H1 (cell line): ENCODE measurements around the gene PCYT1A. TPM values are rescaled to one million over a fixed set of nuclear protein-coding genes. Genes with fewer than 3 reads are reported as not detected.

Experiments
- CTCF ChIA-PET: fragments of 300-600 bp; sonication (Branson Sonifier 250); formaldehyde crosslinking; loops from one replicate; lab custom pipeline; 2021; ENCODE audit not compliant: partially characterized antibody; lab: Charles Lee
- POLR2A ChIA-PET: fragments of 300-600 bp; sonication (Branson Sonifier 250); formaldehyde crosslinking; loops from one replicate; lab custom pipeline; 2021; ENCODE audit warnings: inconsistent platforms; ENCODE audit not compliant: partially characterized antibody; lab: Charles Lee
- DNase-seq, 2 experiments: peaks; one replicate each; pipeline versions ENCODE4 v3.0.0 to v3.0.0-alpha.2; 2010 to 2022; ENCODE audit warnings: low spot score in 2 of 2, low read depth in 1 of 2, mixed read lengths in 1 of 2
- FAIRE-seq: peaks from 2 replicates; lab custom pipeline; 2011; peaks lifted over from hg19 to GRCh38; lab: Jason Lieb, UNC
- H2AFZ ChIP-seq: 2 replicates; pipeline ENCODE4 v1.8.1; 2012; ENCODE audit warnings: low read length, inconsistent platforms
- H2AK5ac ChIP-seq: 2 replicates; pipeline ENCODE4 v1.6.1; 2013; ENCODE audit warnings: low read depth, low read length
- H2BK120ac ChIP-seq: replicated peaks from 2 replicates; pipeline ENCODE3; 2013; ENCODE audit warnings: low read depth, low read length, inconsistent platforms
- H2BK12ac ChIP-seq: 2 replicates; pipeline ENCODE4 v1.6.1; 2013; ENCODE audit warnings: low read depth, low read length
- H2BK15ac ChIP-seq: 2 replicates; pipeline ENCODE4 v1.6.1; 2013; ENCODE audit warnings: low read length
- H2BK20ac ChIP-seq: 2 replicates; pipeline ENCODE4 v1.6.1; 2013; ENCODE audit warnings: low read length
- H2BK5ac ChIP-seq: 2 replicates; pipeline ENCODE4 v1.6.1; 2013; ENCODE audit warnings: low read depth, low read length
- H3K14ac ChIP-seq: 2 replicates; pipeline ENCODE4 v1.6.1; 2013; ENCODE audit warnings: inconsistent platforms; ENCODE audit not compliant: insufficient read length
- H3K18ac ChIP-seq: 2 replicates; pipeline ENCODE4 v1.6.1; 2013; ENCODE audit warnings: low read length; ENCODE audit errors: extremely low read depth
- H3K23ac ChIP-seq: 2 replicates; pipeline ENCODE4 v1.6.1; 2013; ENCODE audit warnings: inconsistent platforms; ENCODE audit not compliant: insufficient read length
- H3K23me2 ChIP-seq: 2 replicates; pipeline ENCODE4 v1.6.1; 2013; ENCODE audit warnings: low read depth, low read length
- H3K27ac ChIP-seq: 2 replicates; pipeline ENCODE4 v1.6.1; 2011; ENCODE audit warnings: low read depth, low read length, inconsistent platforms
- H3K27me3 ChIP-seq, 4 experiments: replicated peaks in 1 of 4; 1 replicate in 1 of 4; 2 replicates in 3 of 4; pipeline versions ENCODE4 v1.6.1 to v1.8.1; 2011 to 2013; ENCODE audit warnings: low read length in 3 of 4, mild to moderate bottlenecking in 3 of 4, inconsistent platforms in 2 of 4, mixed read lengths in 2 of 4, moderate library complexity in 1 of 4; ENCODE audit not compliant: control insufficient read depth in 3 of 4, insufficient read depth in 3 of 4; ENCODE audit errors: extremely low read depth in 1 of 4
- H3K36me3 ChIP-seq, 4 experiments: 2 replicates each; pipeline versions ENCODE4 v1.6.1 to v1.8.1; 2011 to 2013; ENCODE audit warnings: mild to moderate bottlenecking in 4 of 4, low read length in 3 of 4, moderate library complexity in 2 of 4, control low read depth in 1 of 4, inconsistent platforms in 1 of 4; ENCODE audit not compliant: insufficient read depth in 4 of 4, control insufficient read depth in 2 of 4
- H3K4ac ChIP-seq: replicated peaks from 2 replicates; pipeline ENCODE3; 2013; ENCODE audit warnings: low read length, low read depth, mixed read lengths, inconsistent platforms; ENCODE audit not compliant: insufficient read length
- H3K4me1 ChIP-seq, 4 experiments: replicated peaks in 1 of 4; 1 replicate in 1 of 4; 2 replicates in 3 of 4; pipeline versions ENCODE4 v1.6.1 to v1.8.1; 2011 to 2013; ENCODE audit warnings: low read length in 3 of 4, inconsistent platforms in 2 of 4, mixed read lengths in 1 of 4; ENCODE audit not compliant: insufficient read depth in 4 of 4, control insufficient read depth in 3 of 4
- H3K4me2 ChIP-seq, 2 experiments: 2 replicates each; pipeline versions ENCODE4 v1.6.1 to v1.8.1; 2011 to 2013; ENCODE audit warnings: low read depth in 2 of 2, low read length in 2 of 2, control low read depth in 1 of 2, inconsistent platforms in 1 of 2, mild to moderate bottlenecking in 1 of 2; ENCODE audit not compliant: insufficient read depth in 1 of 2
- H3K4me3 ChIP-seq, 4 experiments: fragments of 200-600, 300-600 bp in 1 of 4; sonication (generic), shearing (Covaris generic), sonication (Bioruptor Twin) in 1 of 4; 2 replicates each; pipeline versions ENCODE4 v1.5.1 to v1.8.1; 2011 to 2016; ENCODE audit warnings: low read length in 4 of 4, low read depth in 3 of 4, control low read depth in 2 of 4, inconsistent platforms in 2 of 4, mild to moderate bottlenecking in 2 of 4, mixed read lengths in 1 of 4, moderate library complexity in 1 of 4; ENCODE audit not compliant: insufficient read depth in 2 of 4; ENCODE audit errors: extremely low read depth in 1 of 4
- H3K56ac ChIP-seq: replicated peaks from 2 replicates; pipeline ENCODE3; 2013; ENCODE audit warnings: low read depth, mild to moderate bottlenecking, mixed read lengths, low read length, inconsistent platforms; ENCODE audit not compliant: insufficient read length
- H3K79me1 ChIP-seq: 2 replicates; pipeline ENCODE4 v1.6.1; 2013; ENCODE audit warnings: low read depth, low read length, control low read depth
- H3K79me2 ChIP-seq, 2 experiments: 2 replicates each; pipeline versions ENCODE4 v1.6.1 to v1.8.1; 2012 to 2013; ENCODE audit warnings: low read length in 2 of 2, mild to moderate bottlenecking in 2 of 2, inconsistent platforms in 1 of 2; ENCODE audit not compliant: insufficient read depth in 2 of 2, control insufficient read depth in 1 of 2
- H3K9ac ChIP-seq, 4 experiments: replicated peaks in 1 of 4; 1 replicate in 1 of 4; 2 replicates in 3 of 4; pipeline versions ENCODE4 v1.6.1 to v1.8.1; 2011 to 2013; ENCODE audit warnings: low read depth in 3 of 4, low read length in 3 of 4, control low read depth in 2 of 4, mild to moderate bottlenecking in 2 of 4, moderate library complexity in 2 of 4, inconsistent platforms in 1 of 4; ENCODE audit errors: extremely low read depth in 1 of 4
- H3K9me3 ChIP-seq, 2 experiments: 2 replicates each; pipeline versions ENCODE4 v1.6.1 to v1.8.1; 2012 to 2013; ENCODE audit warnings: mild to moderate bottlenecking in 2 of 2, moderate library complexity in 2 of 2, control low read depth in 1 of 2, inconsistent platforms in 1 of 2, low read depth in 1 of 2, low read length in 1 of 2, mixed read lengths in 1 of 2; ENCODE audit not compliant: insufficient read depth in 2 of 2
- H4K20me1 ChIP-seq, 2 experiments: replicated peaks in 1 of 2; 2 replicates each; pipeline versions ENCODE3 to v1.8.1; 2011 to 2013; ENCODE audit warnings: inconsistent platforms in 2 of 2, low read length in 2 of 2, mild to moderate bottlenecking in 1 of 2; ENCODE audit not compliant: insufficient read depth in 2 of 2, control insufficient read depth in 1 of 2
- H4K5ac ChIP-seq: 2 replicates; pipeline ENCODE4 v1.6.1; 2013; ENCODE audit warnings: low read length, low read depth, mixed read lengths, inconsistent platforms; ENCODE audit not compliant: insufficient read length
- H4K8ac ChIP-seq: 2 replicates; pipeline ENCODE4 v1.8.0; 2013; ENCODE audit warnings: mild to moderate bottlenecking, moderate library complexity, low read length, inconsistent platforms; ENCODE audit not compliant: insufficient read depth; ENCODE audit errors: extremely low read depth
- H4K91ac ChIP-seq: replicated peaks from 2 replicates; pipeline ENCODE3; 2013; ENCODE audit warnings: low read length, mixed read lengths, inconsistent platforms; ENCODE audit not compliant: insufficient read length
- BCL11A ChIP-seq, 2 experiments: IDR thresholded peaks; one replicate each; pipeline ENCODE4 v1.6.1; 2011; ENCODE audit warnings: low read depth in 2 of 2, low read length in 2 of 2, mild to moderate bottlenecking in 2 of 2
- BRCA1 ChIP-seq: IDR thresholded peaks from 2 replicates; pipeline ENCODE4 v1.6.1; 2012; ENCODE audit warnings: low read depth, low read length, improper control_type of control experiment
- KDM5A ChIP-seq: fragments of 200-600 bp; IDR thresholded peaks from 2 replicates; pipeline ENCODE4 v1.7.1; 2012; ENCODE audit warnings: mild to moderate bottlenecking, low read length, inconsistent platforms, mixed read lengths
- PHF8 ChIP-seq: fragments of 200-600 bp; sonication (generic); conservative IDR thresholded peaks from 2 replicates; pipeline ENCODE4 v1.7.1; 2012; ENCODE audit warnings: low read depth, mild to moderate bottlenecking, inconsistent platforms, low read length, moderate library complexity
- RFX5 ChIP-seq: IDR thresholded peaks from 2 replicates; pipeline ENCODE4 v1.6.1; 2011; ENCODE audit warnings: low read depth, low read length, improper control_type of control experiment, borderline replicate concordance
- RXRA ChIP-seq: IDR thresholded peaks from 2 replicates; pipeline ENCODE4 v1.6.1; 2011; ENCODE audit warnings: low read depth, mild to moderate bottlenecking, low read length, moderate library complexity; ENCODE audit not compliant: insufficient read depth
- SIN3A ChIP-seq, 2 experiments: IDR thresholded peaks in 1 of 2; conservative IDR thresholded peaks in 1 of 2; 2 replicates each; pipeline ENCODE4 v1.6.1; 2011 to 2012; ENCODE audit warnings: low read length in 2 of 2, improper control_type of control experiment in 1 of 2, low read depth in 1 of 2, mild to moderate bottlenecking in 1 of 2
- TAF1 ChIP-seq: IDR thresholded peaks from 2 replicates; pipeline ENCODE4 v1.6.1; 2011; ENCODE audit warnings: mild to moderate bottlenecking, low read depth, low read length
- YY1 ChIP-seq: IDR thresholded peaks from 2 replicates; pipeline ENCODE4 v1.6.1; 2011; ENCODE audit warnings: low read depth, mild to moderate bottlenecking, low read length
- WGBS, 2 experiments: shearing (Covaris generic) in 1 of 2; methylation state at CpG; one replicate each; pipeline versions ENCODE4 v1.1.6 to v1.1.7; 2013 to 2015; ENCODE audit warnings: low lambda C conversion rate in 2 of 2, mixed read lengths in 2 of 2, inconsistent platforms in 1 of 2, low coverage in 1 of 2, missing lambda C conversion rate in 1 of 2; ENCODE audit not compliant: insufficient replicate concordance in 2 of 2, insufficient coverage in 1 of 2, insufficient read length in 1 of 2; ENCODE audit errors: extremely low coverage in 1 of 2, missing lambda C conversion rate in 1 of 2; 5-methylcytosine and 5-hydroxymethylcytosine counted together
- polyA plus RNA-seq, 7 experiments: library from polyadenylated mRNA; depleted of rRNA in 3 of 7; stranded (reverse) in 5 of 7; unstranded in 2 of 7; fragments of >200 nt in 5 of 7; fragments of 200-250 nt in 2 of 7; gene quantifications; 1 replicate in 5 of 7; 2 replicates in 1 of 7; 4 replicates in 1 of 7; pipeline versions ENCODE4 v1.2.1 to v1.2.3, GENCODE V29; 2011 to 2013; ENCODE audit warnings: missing spikeins in 2 of 7, mixed read lengths in 2 of 7
- total RNA-seq: library from RNA; stranded (reverse); fragmentation: NEBNext Ultra II Directional; extraction: Animal tissue kit (Norgen Biotek cat#: 25700); gene quantifications from 2 replicates; pipeline ENCODE4 v1.2.1, GENCODE V29; 2021
- TF ChIP-seq, protein P1 (sequence below): IDR thresholded peaks from 2 replicates; pipeline ENCODE4 v1.6.1; 2011; ENCODE audit warnings: low read depth, mild to moderate bottlenecking, low read length; ENCODE audit not compliant: insufficient read depth
- TF ChIP-seq, protein P2 (sequence below): IDR thresholded peaks from 2 replicates; pipeline ENCODE4 v1.6.1; 2012; ENCODE audit warnings: inconsistent platforms

Gene PCYT1A
- total and polyA plus RNA-seq, 2 of the 8 experiments (the other 6 are each of a cell fraction or from before 2014, with no cell fraction given), result 19.9 to 31.8 TPM

DNA sequence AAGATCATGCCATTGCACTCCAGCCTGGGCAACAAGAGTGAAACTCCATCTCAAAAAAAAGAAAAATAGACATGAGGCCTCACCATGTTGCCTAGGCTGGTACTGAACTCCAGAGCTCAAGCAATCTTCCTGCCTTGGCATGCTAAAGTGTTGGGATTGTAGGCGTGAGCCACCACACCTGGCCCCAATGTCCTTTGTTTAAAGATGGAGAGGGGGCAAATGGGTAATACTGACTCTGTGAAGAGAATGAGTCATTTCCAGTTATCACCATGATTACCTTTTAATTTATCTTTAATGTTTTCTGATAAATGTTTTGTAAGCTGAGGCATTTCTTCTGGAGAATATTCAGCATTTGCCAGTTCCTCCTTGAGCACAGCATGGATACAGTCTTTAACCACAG is 28.3 kb upstream of the PCYT1A start:
- Histone ChIP-seq H4K8ac (no peak overlapping the region), H4K91ac (no peak overlapping the region), H2BK20ac (no peak overlapping the region), H2BK15ac (no peak overlapping the region), H2BK120ac (no peak overlapping the region), H3K14ac (no peak overlapping the region), H3K23me2 (peaks cover 4% of the 10 kb centered on the region; the same call in 1 of the 2 replicates), H3K23ac (no peak overlapping the region), H3K9me3 (no peaks in the 10 kb centered on the region), H3K79me2 (no peaks in the 10 kb centered on the region), H2AK5ac (no peak overlapping the region), H3K4me3 (no peak overlapping the region), H3K27ac (no peak overlapping the region), H2BK5ac (no peak overlapping the region), H3K4me1 (no peaks in the 10 kb centered on the region), H4K20me1 (no peaks in the 10 kb centered on the region), H3K18ac (no peak overlapping the region), H3K9ac (no peak overlapping the region), H4K5ac (no peak overlapping the region), H3K4ac (no peak overlapping the region), H3K79me1 (no peaks in the 10 kb centered on the region), H2AFZ (no peak overlapping the region), H3K27me3 (no peaks in the 10 kb centered on the region), H3K4me2 (no peak overlapping the region), H3K36me3 (peaks cover 0 to 3% (median 0%) of the 10 kb centered on the region in 4 experiments; a peak in 2 of 8 replicates), H3K56ac (no peak overlapping the region), H2BK12ac (no peak overlapping the region)
- POLR2A ChIA-PET, result no interaction called here
- no peak for FAIRE-seq
- CTCF ChIA-PET, result interaction anchor here (4.2 kb wide), 1 partner anchor 9 kb away, joined by 19 read pairs; no protein-coding TSS in a partner anchor
- TF ChIP-seq, protein P1, sequence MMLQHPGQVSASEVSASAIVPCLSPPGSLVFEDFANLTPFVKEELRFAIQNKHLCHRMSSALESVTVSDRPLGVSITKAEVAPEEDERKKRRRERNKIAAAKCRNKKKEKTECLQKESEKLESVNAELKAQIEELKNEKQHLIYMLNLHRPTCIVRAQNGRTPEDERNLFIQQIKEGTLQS, result no peak
- TF ChIP-seq KDM5A, result no peak
- TF ChIP-seq BRCA1, result no peak
- TF ChIP-seq BCL11A (IDR thresholded peaks at IDR 0.05; ENCODE audit: low read depth in 2 of 2, low read length in 2 of 2), result no peak
- TF ChIP-seq RXRA, result no peak
- no peak for TF ChIP-seq PHF8
- TF ChIP-seq SIN3A (conservative IDR thresholded peaks at IDR 0.05 in 1 of 2, IDR thresholded peaks at IDR 0.05 in 1 of 2; ENCODE audit: low read depth in 1 of 2, low read length in 2 of 2), result no peak
- TF ChIP-seq RFX5, result no peak
- TF ChIP-seq TAF1, result no peak
- TF ChIP-seq, protein P2, sequence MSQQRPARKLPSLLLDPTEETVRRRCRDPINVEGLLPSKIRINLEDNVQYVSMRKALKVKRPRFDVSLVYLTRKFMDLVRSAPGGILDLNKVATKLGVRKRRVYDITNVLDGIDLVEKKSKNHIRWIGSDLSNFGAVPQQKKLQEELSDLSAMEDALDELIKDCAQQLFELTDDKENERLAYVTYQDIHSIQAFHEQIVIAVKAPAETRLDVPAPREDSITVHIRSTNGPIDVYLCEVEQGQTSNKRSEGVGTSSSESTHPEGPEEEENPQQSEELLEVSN, result no peak
- TF ChIP-seq YY1, result no peak
- 94% methylated on average over 1 of the region's 1 CpG; no CpG with 5 or more reads in 1 of the 2 experiments for WGBS, 2 experiments
- no peak for DNase-seq
